Fibroblast of peridontal ligament (primary cell): ENCODE measurements around the gene CST7.
"Not testable (repeated sequence)": the region's sequence is repeated elsewhere in the genome, so short reads cannot be mapped to it uniquely, and the experiment has no call there.

Source experiments
- DNase-seq: peaks from one replicate; pipeline ENCODE4 v3.0.0-alpha.2; 2010; ENCODE audit errors: extremely low read depth

Gene CST7

GRCh38 chr20:24948939-24949679 lies at the start of gene CST7:
Gene CST7, plus strand, starts transcription at chr20:24949269. Its CDS starts 237 bp downstream, at chr20:24949506.
- DNase-seq, result no peak

- DNase-seq, result no peak
Observed at GRCh38 chr20:24906806-24907205, 42.3 kb upstream of the CST7 start.

GRCh38 chr20:24908642-24909041 lies 40.4 kb upstream of the CST7 start:
- DNase-seq, result no peak

- no peak for DNase-seq
Observed at GRCh38 chr20:24909086-24909780, 39.8 kb upstream of the CST7 start.

GRCh38 chr20:24909861-24910260 lies 39.2 kb upstream of the CST7 start:
- no peak for DNase-seq

GRCh38 chr20:24910461-24910860 lies 38.6 kb upstream of the CST7 start:
- DNase-seq, result no peak

- DNase-seq, result no peak
Observed at GRCh38 chr20:24911461-24911860, 37.6 kb upstream of the CST7 start.

GRCh38 chr20:24912397-24913075 lies 36.5 kb upstream of the CST7 start:
- no peak for DNase-seq

- no peak for DNase-seq
Observed at GRCh38 chr20:24913076-24913628, 35.9 kb upstream of the CST7 start.

GRCh38 chr20:24914388-24915241 lies 34.5 kb upstream of the CST7 start:
- DNase-seq, result no peak

- DNase-seq, result no peak
Observed at GRCh38 chr20:24915440-24915839, 33.6 kb upstream of the CST7 start.

- no peak for DNase-seq
Observed at GRCh38 chr20:24915892-24916291, 33.2 kb upstream of the CST7 start.

- no peak for DNase-seq
Observed at GRCh38 chr20:24916412-24916811, 32.7 kb upstream of the CST7 start.

- DNase-seq, result no peak
Observed at GRCh38 chr20:24917056-24917455, 32.0 kb upstream of the CST7 start.

- peak; percentile 73 for DNase-seq
Observed at GRCh38 chr20:24917797-24918578, 31.1 kb upstream of the CST7 start.

- DNase-seq, result peak; percentile 2
Observed at GRCh38 chr20:24918579-24919566, 30.2 kb upstream of the CST7 start.

- not testable (repeated sequence) for DNase-seq
Observed at GRCh38 chr20:24919665-24920064, 29.4 kb upstream of the CST7 start.

GRCh38 chr20:24920706-24921105 lies 28.4 kb upstream of the CST7 start:
- not testable (repeated sequence) for DNase-seq

- DNase-seq, result not testable (repeated sequence)
Observed at GRCh38 chr20:24929259-24929658, 19.8 kb upstream of the CST7 start.
